Measurements from ENCODE around the gene NFIC.

DNA sequence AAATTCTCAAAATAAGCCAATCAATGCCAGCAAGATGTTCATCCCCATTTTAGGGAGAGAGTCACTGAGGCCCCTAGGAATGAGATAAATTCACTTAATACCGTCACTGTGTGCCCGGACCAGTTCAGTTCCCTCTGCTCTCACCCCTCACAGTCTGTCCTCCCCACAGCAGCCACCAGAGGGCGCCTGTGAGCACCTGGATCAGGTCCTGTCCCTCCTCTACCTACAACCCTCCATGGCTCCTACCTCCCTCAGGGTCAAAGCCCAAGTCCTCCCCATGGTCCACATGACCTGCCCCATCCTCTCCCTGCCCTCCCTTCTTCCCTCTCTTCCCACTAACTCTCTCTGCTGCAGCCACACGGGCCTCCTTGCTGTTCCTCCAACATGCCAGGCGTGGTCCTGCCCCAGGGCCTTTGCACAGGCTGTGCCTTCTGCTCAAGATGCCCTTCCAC is 42.0 kb upstream of the NFIC start:
- TF ChIP-seq, protein P1, sequence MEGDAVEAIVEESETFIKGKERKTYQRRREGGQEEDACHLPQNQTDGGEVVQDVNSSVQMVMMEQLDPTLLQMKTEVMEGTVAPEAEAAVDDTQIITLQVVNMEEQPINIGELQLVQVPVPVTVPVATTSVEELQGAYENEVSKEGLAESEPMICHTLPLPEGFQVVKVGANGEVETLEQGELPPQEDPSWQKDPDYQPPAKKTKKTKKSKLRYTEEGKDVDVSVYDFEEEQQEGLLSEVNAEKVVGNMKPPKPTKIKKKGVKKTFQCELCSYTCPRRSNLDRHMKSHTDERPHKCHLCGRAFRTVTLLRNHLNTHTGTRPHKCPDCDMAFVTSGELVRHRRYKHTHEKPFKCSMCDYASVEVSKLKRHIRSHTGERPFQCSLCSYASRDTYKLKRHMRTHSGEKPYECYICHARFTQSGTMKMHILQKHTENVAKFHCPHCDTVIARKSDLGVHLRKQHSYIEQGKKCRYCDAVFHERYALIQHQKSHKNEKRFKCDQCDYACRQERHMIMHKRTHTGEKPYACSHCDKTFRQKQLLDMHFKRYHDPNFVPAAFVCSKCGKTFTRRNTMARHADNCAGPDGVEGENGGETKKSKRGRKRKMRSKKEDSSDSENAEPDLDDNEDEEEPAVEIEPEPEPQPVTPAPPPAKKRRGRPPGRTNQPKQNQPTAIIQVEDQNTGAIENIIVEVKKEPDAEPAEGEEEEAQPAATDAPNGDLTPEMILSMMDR (IDR thresholded peaks at IDR 0.05) = peak; percentile 70 to 87 (median 82)
- TF ChIP-seq POLR2A (IDR thresholded peaks at IDR 0.05) = no peak

Data from right lobe of liver (tissue), 4 donors.